ENCODE results near the gene EMC9. TPM values are rescaled to one million over a fixed set of nuclear protein-coding genes. Genes with fewer than 3 reads are reported as not detected.

EMC9 gene
- polyA plus RNA-seq, 1 donor (not counting 4 experiments of a cell fraction or from before 2014, with no cell fraction given) = 11.0 TPM

DNA sequence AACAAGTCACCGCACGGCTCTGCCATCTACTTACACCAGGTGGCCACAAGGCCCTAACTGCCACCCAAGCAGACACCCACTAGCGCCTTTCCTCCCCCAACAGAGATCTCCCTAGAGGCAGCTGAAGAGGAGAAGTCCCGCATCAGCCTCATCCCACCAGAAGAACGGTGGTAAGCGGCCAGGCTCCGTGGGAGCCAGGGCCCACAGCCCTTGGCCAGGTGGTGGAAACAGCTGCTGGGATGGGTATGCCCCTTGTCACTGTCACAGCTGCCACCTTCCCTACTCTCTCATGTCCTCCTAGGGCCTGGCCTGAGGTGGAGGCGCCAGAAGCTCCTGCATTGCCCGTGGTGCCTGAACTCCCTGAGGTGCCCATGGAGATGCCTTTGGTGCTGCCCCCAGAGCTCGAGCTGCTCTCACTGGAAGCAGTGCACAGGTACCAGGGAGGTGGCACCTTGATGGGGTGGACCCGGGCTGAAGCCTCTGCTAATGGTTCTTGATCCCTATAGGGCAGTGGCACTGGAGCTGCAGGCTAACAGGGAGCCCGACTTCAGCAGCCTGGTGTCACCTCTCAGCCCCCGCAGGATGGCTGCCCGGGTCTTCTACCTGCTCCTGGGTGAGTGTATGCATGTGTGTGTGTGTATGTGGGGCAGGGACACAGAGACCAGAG, 38.0 kb upstream of the EMC9 start:
- Histone ChIP-seq H3K4me1 (ENCODE audit: control insufficient read depth, extremely low read depth, insufficient read depth, low read length) (no peaks in the 10 kb centered on the region), H3K79me2 (ENCODE audit: control insufficient read depth, insufficient read depth, low read length) (no peaks in the 10 kb centered on the region), H4K20me1 (ENCODE audit: control insufficient read depth, extremely low read depth, insufficient read depth, low read length) (peaks cover 8% of the 10 kb centered on the region), H3K27me3 (ENCODE audit: control insufficient read depth, extremely low read depth, insufficient read depth, low read length) (no peaks in the 10 kb centered on the region), H2AFZ (ENCODE audit: control insufficient read depth, low read length) (no peak overlapping the region), H3K9me1 (ENCODE audit: control insufficient read depth, extremely low read depth, insufficient read depth, low read length) (no peaks in the 10 kb centered on the region), H3K36me3 (ENCODE audit: control insufficient read depth in 2 of 2, extremely low read depth in 1 of 2, insufficient read depth in 2 of 2, low read length in 2 of 2) (peaks cover 40 to 53% of the 10 kb centered on the region in 2 experiments), H3K9me3 (ENCODE audit: control insufficient read depth, low read depth, low read length) (no peaks in the 10 kb centered on the region), H3K27ac (ENCODE audit: control insufficient read depth, insufficient read depth, low read length) (no peak overlapping the region), H3K9ac (ENCODE audit: control insufficient read depth, extremely low read depth, insufficient read depth, low read length) (no peak overlapping the region), H3K4me2 (ENCODE audit: control insufficient read depth, extremely low read depth, insufficient read depth, low read depth, low read length) (no peak overlapping the region), H3K4me3 (ENCODE audit: control insufficient read depth in 2 of 3, extremely low read depth in 1 of 3, insufficient read depth in 2 of 3, low read depth in 1 of 3, low read length in 3 of 3) (no peak overlapping the region)
- FAIRE-seq (no peak), DNase-seq (ENCODE audit: low read depth, low spot score) (no peak)
- dilution Hi-C loops (cut with MboI; ENCODE audit: extremely low pct_ligation_motif_present, low sequenced_read_pairs) = no loop called here
- TF ChIP-seq CTCF (optimal IDR thresholded peaks at IDR 0.05 in 1 of 3, IDR thresholded peaks at IDR 0.05 in 1 of 3, conservative IDR thresholded peaks at IDR 0.05 in 1 of 3; ENCODE audit: extremely low read depth in 1 of 3, insufficient read depth in 2 of 3, low read length in 3 of 3) (no peak), EZH2 (IDR thresholded peaks at IDR 0.05; ENCODE audit: low read length) (no peak)

GRCh38 chr14:24178399-24179178, 37.2 kb upstream of the EMC9 start:
- peaks cover 39 to 50% of the 10 kb centered on the region in 2 experiments for H3K36me3 ChIP-seq (ENCODE audit: control insufficient read depth in 2 of 2, extremely low read depth in 1 of 2, insufficient read depth in 2 of 2, low read length in 2 of 2)
- DNase-seq (ENCODE audit: low read depth, low spot score) = no peak
- H3K9me3 ChIP-seq (ENCODE audit: control insufficient read depth, low read depth, low read length) = no peaks in the 10 kb centered on the region
- H3K27me3 ChIP-seq (ENCODE audit: control insufficient read depth, extremely low read depth, insufficient read depth, low read length) = no peaks in the 10 kb centered on the region
- H3K4me2 ChIP-seq (ENCODE audit: control insufficient read depth, extremely low read depth, insufficient read depth, low read depth, low read length) = no peak overlapping the region
- dilution Hi-C loops (cut with MboI; ENCODE audit: extremely low pct_ligation_motif_present, low sequenced_read_pairs) = no loop called here
- H3K4me1 ChIP-seq (ENCODE audit: control insufficient read depth, extremely low read depth, insufficient read depth, low read length) = no peaks in the 10 kb centered on the region
- TF ChIP-seq EZH2 (IDR thresholded peaks at IDR 0.05; ENCODE audit: low read length) (no peak), CTCF (optimal IDR thresholded peaks at IDR 0.05 in 1 of 3, IDR thresholded peaks at IDR 0.05 in 1 of 3, conservative IDR thresholded peaks at IDR 0.05 in 1 of 3; ENCODE audit: extremely low read depth in 1 of 3, insufficient read depth in 2 of 3, low read length in 3 of 3) (no peak)
- no peak overlapping the region for H2AFZ ChIP-seq (ENCODE audit: control insufficient read depth, low read length)
- no peak for FAIRE-seq
- no peak overlapping the region for H3K9ac ChIP-seq (ENCODE audit: control insufficient read depth, extremely low read depth, insufficient read depth, low read length)
- no peaks in the 10 kb centered on the region for H3K79me2 ChIP-seq (ENCODE audit: control insufficient read depth, insufficient read depth, low read length)
- peaks cover 8% of the 10 kb centered on the region for H4K20me1 ChIP-seq (ENCODE audit: control insufficient read depth, extremely low read depth, insufficient read depth, low read length)
- H3K27ac ChIP-seq (ENCODE audit: control insufficient read depth, insufficient read depth, low read length) = no peak overlapping the region
- no peak overlapping the region for H3K4me3 ChIP-seq (ENCODE audit: control insufficient read depth in 2 of 3, extremely low read depth in 1 of 3, insufficient read depth in 2 of 3, low read depth in 1 of 3, low read length in 3 of 3)
- no peaks in the 10 kb centered on the region for H3K9me1 ChIP-seq (ENCODE audit: control insufficient read depth, extremely low read depth, insufficient read depth, low read length)
